Mesendoderm (in vitro differentiated cells): ENCODE results near the gene RBFA. TPM values are rescaled to one million over a fixed set of nuclear protein-coding genes. Genes with fewer than 3 reads are reported as not detected.

Experiments used
- DNase-seq: peaks from one replicate; pipeline ENCODE4 v3.0.0; 2013
- H2AK5ac ChIP-seq: 2 replicates; pipeline ENCODE4 v1.6.1; 2013; ENCODE audit warnings: low read length, inconsistent platforms
- H2BK120ac ChIP-seq: 2 replicates; pipeline ENCODE4 v1.6.1; 2013; ENCODE audit warnings: low read depth, mild to moderate bottlenecking, low read length, moderate library complexity, mixed read lengths
- H2BK15ac ChIP-seq: replicated peaks from 2 replicates; pipeline ENCODE4 v1.6.1; 2013; ENCODE audit warnings: low read depth, mild to moderate bottlenecking, moderate library complexity
- H2BK5ac ChIP-seq: 2 replicates; pipeline ENCODE4 v1.6.1; 2013; ENCODE audit warnings: low read length, inconsistent platforms
- H3K18ac ChIP-seq: 2 replicates; pipeline ENCODE4 v1.6.1; 2013; ENCODE audit warnings: mild to moderate bottlenecking, low read length, mixed read lengths
- H3K23ac ChIP-seq: one replicate; pipeline ENCODE4 v1.6.1; 2013; ENCODE audit warnings: low read length
- H3K27ac ChIP-seq: 2 replicates; pipeline ENCODE4 v1.5.1; 2013; ENCODE audit warnings: low read depth, mild to moderate bottlenecking, inconsistent platforms, low read length, moderate library complexity
- H3K27me3 ChIP-seq: 2 replicates; pipeline ENCODE4 v1.6.1; 2013; ENCODE audit warnings: low read length, control low read depth, mild to moderate bottlenecking, inconsistent platforms; ENCODE audit not compliant: insufficient read depth, poor library complexity
- H3K36me3 ChIP-seq: 2 replicates; pipeline ENCODE4 v1.6.1; 2013; ENCODE audit warnings: low read length, inconsistent platforms; ENCODE audit not compliant: control insufficient read depth, insufficient read depth
- H3K4ac ChIP-seq: one replicate; pipeline ENCODE4 v1.6.1; 2013; ENCODE audit warnings: low read depth, mild to moderate bottlenecking, low read length, moderate library complexity
- H3K4me1 ChIP-seq: 2 replicates; pipeline ENCODE4 v1.6.1; 2013; ENCODE audit warnings: low read depth, low read length, inconsistent platforms; ENCODE audit not compliant: control insufficient read depth
- H3K4me2 ChIP-seq: 2 replicates; pipeline ENCODE4 v1.6.1; 2013; ENCODE audit warnings: low read length
- H3K4me3 ChIP-seq: 2 replicates; pipeline ENCODE4 v1.5.1; 2013; ENCODE audit warnings: mild to moderate bottlenecking, low read length
- H3K56ac ChIP-seq: one replicate; pipeline ENCODE4 v1.6.1; 2013; ENCODE audit warnings: low read length
- H3K79me1 ChIP-seq: 2 replicates; pipeline ENCODE4 v1.6.1; 2013; ENCODE audit warnings: low read length, inconsistent platforms
- H3K79me2 ChIP-seq: 2 replicates; pipeline ENCODE4 v1.6.1; 2013; ENCODE audit warnings: mild to moderate bottlenecking, low read length; ENCODE audit not compliant: control insufficient read depth, insufficient read depth
- H3K9ac ChIP-seq: 2 replicates; pipeline ENCODE4 v1.6.1; 2013; ENCODE audit warnings: low read length, inconsistent platforms
- H4K5ac ChIP-seq: one replicate; pipeline ENCODE4 v1.6.1; 2013; ENCODE audit warnings: low read length
- H4K8ac ChIP-seq: one replicate; pipeline ENCODE4 v1.6.1; 2013; ENCODE audit warnings: low read depth, mild to moderate bottlenecking, control low read depth, low read length, moderate library complexity
- WGBS: extraction: QIAGEN DNeasy Blood & Tissue Kit; methylation state at CpG from one replicate; pipeline ENCODE4 v1.1.7; 2013; ENCODE audit warnings: low lambda C conversion rate, missing lambda C conversion rate; ENCODE audit not compliant: insufficient coverage; ENCODE audit errors: extremely low coverage; 5-methylcytosine and 5-hydroxymethylcytosine counted together
- polyA plus RNA-seq, 2 experiments: library from polyadenylated mRNA; stranded (reverse); fragments of 200-250 nt; gene quantifications; one replicate each; pipeline ENCODE4 v1.2.3, GENCODE V29; 2013

RBFA gene
- 23.9 TPM for polyA plus RNA-seq (2013, experiment 1 of 2)
- polyA plus RNA-seq (2013, experiment 2 of 2), result 25.4 TPM

- no peaks in the 10 kb centered on the region for H3K36me3 ChIP-seq
- H2BK120ac ChIP-seq, result no peak within 1 kb of the TSS
- no peaks in the 10 kb centered on the region for H3K27me3 ChIP-seq
- H3K79me2 ChIP-seq, result peaks cover 11% of the 10 kb centered on the region
- peaks cover 11% of the 10 kb centered on the region for H3K4me1 ChIP-seq
- H3K27ac ChIP-seq, result peak within 1 kb of the TSS; percentile 83
- no peak within 1 kb of the TSS for H4K8ac ChIP-seq
- peak within 1 kb of the TSS; percentile 78 for H3K4me3 ChIP-seq
- H3K4ac ChIP-seq, result no peak within 1 kb of the TSS
- H3K4me2 ChIP-seq, result peak within 1 kb of the TSS; percentile 94
- H2AK5ac ChIP-seq, result peak within 1 kb of the TSS; percentile 29
- peaks cover 14% of the 10 kb centered on the region for H3K79me1 ChIP-seq
- no peak within 1 kb of the TSS for H4K5ac ChIP-seq
- WGBS, result no CpG with 5 or more reads among the region's 99 CpGs
- peak within 1 kb of the TSS; percentile 86 for H3K9ac ChIP-seq
- no peak within 1 kb of the TSS for H3K18ac ChIP-seq
- no peak within 1 kb of the TSS for H2BK15ac ChIP-seq
- peak within 1 kb of the TSS; percentile 66 for H3K23ac ChIP-seq
- H3K56ac ChIP-seq, result peak within 1 kb of the TSS; percentile 93
- no peak within 1 kb of the TSS for H2BK5ac ChIP-seq
- peak; percentile 97 for DNase-seq
These were observed at the start of gene RBFA for GRCh38 chr18:80034068-80034851. TSS of gene RBFA (plus strand) at chr18:80034434. CDS start at chr18:80034496, 62 bp downstream.

- Histone ChIP-seq H3K18ac (no peak overlapping the region), H3K4ac (no peak overlapping the region), H3K56ac (no peak overlapping the region), H2BK15ac (no peak overlapping the region), H2AK5ac (no peak overlapping the region), H3K23ac (no peak overlapping the region), H3K27ac (no peak overlapping the region), H2BK5ac (no peak overlapping the region), H4K8ac (no peak overlapping the region), H3K36me3 (no peaks in the 10 kb centered on the region), H3K79me2 (peaks cover 75% of the 10 kb centered on the region), H3K4me3 (no peak overlapping the region), H3K4me2 (no peak overlapping the region), H3K4me1 (no peaks in the 10 kb centered on the region), H3K79me1 (peaks cover 9% of the 10 kb centered on the region), H2BK120ac (no peak overlapping the region), H4K5ac (no peak overlapping the region), H3K9ac (no peak overlapping the region), H3K27me3 (no peaks in the 10 kb centered on the region)
- no CpG with 5 or more reads among the region's 12 CpGs for WGBS
- DNase-seq, result no peak
These were observed 49.1 kb upstream of the RBFA start for GRCh38 chr18:79985172-79985571.

- peaks cover 62% of the 10 kb centered on the region for H3K79me2 ChIP-seq
- WGBS, result no CpG with 5 or more reads among the region's 7 CpGs
- no peak overlapping the region for H2BK15ac ChIP-seq
- peak overlapping the region; percentile 60 for H3K9ac ChIP-seq
- no peak overlapping the region for H3K4ac ChIP-seq
- no peak overlapping the region for H3K18ac ChIP-seq
- no peak overlapping the region for H3K23ac ChIP-seq
- H3K27ac ChIP-seq, result no peak overlapping the region
- no peak overlapping the region for H3K4me3 ChIP-seq
- peak overlapping the region; percentile 49 for H3K4me2 ChIP-seq
- H3K79me1 ChIP-seq, result peaks cover 8% of the 10 kb centered on the region
- H4K8ac ChIP-seq, result no peak overlapping the region
- no peak overlapping the region for H2AK5ac ChIP-seq
- no peak overlapping the region for H4K5ac ChIP-seq
- H3K56ac ChIP-seq, result peak overlapping the region; percentile 8
- DNase-seq, result no peak
- H3K4me1 ChIP-seq, result no peaks in the 10 kb centered on the region
- no peak overlapping the region for H2BK120ac ChIP-seq
- H2BK5ac ChIP-seq, result no peak overlapping the region
- H3K27me3 ChIP-seq, result no peaks in the 10 kb centered on the region
- no peaks in the 10 kb centered on the region for H3K36me3 ChIP-seq
These were observed 47.5 kb upstream of the RBFA start for GRCh38 chr18:79986726-79987125.

GRCh38 chr18:79987566-79987965 lies 46.7 kb upstream of the RBFA start:
- Histone ChIP-seq H3K4ac (no peak overlapping the region), H3K27me3 (no peaks in the 10 kb centered on the region), H3K56ac (peak overlapping the region; percentile 99), H2AK5ac (no peak overlapping the region), H3K36me3 (no peaks in the 10 kb centered on the region), H4K8ac (no peak overlapping the region), H3K23ac (no peak overlapping the region), H3K27ac (no peak overlapping the region), H3K4me3 (peak overlapping the region; percentile 96), H2BK5ac (no peak overlapping the region), H3K79me2 (peaks cover 54% of the 10 kb centered on the region), H2BK120ac (no peak overlapping the region), H3K4me1 (no peaks in the 10 kb centered on the region), H4K5ac (peak overlapping the region; percentile 71), H3K9ac (peak overlapping the region; percentile 95), H3K18ac (no peak overlapping the region), H3K4me2 (peak overlapping the region; percentile 81), H3K79me1 (peaks cover 5% of the 10 kb centered on the region), H2BK15ac (no peak overlapping the region)
- WGBS, result no CpG with 5 or more reads among the region's 6 CpGs
- no peak for DNase-seq

- Histone ChIP-seq H3K27ac (no peak overlapping the region), H2BK120ac (no peak overlapping the region), H3K36me3 (no peaks in the 10 kb centered on the region), H3K4me1 (no peaks in the 10 kb centered on the region), H3K23ac (no peak overlapping the region), H3K27me3 (no peaks in the 10 kb centered on the region), H4K8ac (no peak overlapping the region), H3K4me2 (peak overlapping the region; percentile 43), H2BK5ac (no peak overlapping the region), H2BK15ac (no peak overlapping the region), H3K79me1 (peaks cover 5% of the 10 kb centered on the region), H3K9ac (peak overlapping the region; percentile 95), H3K79me2 (peaks cover 49% of the 10 kb centered on the region), H2AK5ac (no peak overlapping the region), H3K4me3 (peak overlapping the region; percentile 96), H3K18ac (peak overlapping the region; percentile 25), H3K4ac (peak overlapping the region; percentile 41), H4K5ac (no peak overlapping the region), H3K56ac (peak overlapping the region; percentile 99)
- DNase-seq, result peak; percentile 69
- no CpG with 5 or more reads among the region's 48 CpGs for WGBS
These were observed 46.2 kb upstream of the RBFA start for GRCh38 chr18:79988071-79988450.
